CD4-positive, alpha-beta T cell treated with Interferon alpha-2 for 1 hour (primary cell): ENCODE data around the gene LRRC61.
"Not testable (repeated sequence)": the region's sequence is repeated elsewhere in the genome, so short reads cannot be mapped to it uniquely, and the experiment has no call there.

Experiments used
- DNase-seq, 2 donors: peaks; one replicate each; pipeline ENCODE4 v3.0.0-alpha.2; 2020 to 2022

The LRRC61 gene

DNA sequence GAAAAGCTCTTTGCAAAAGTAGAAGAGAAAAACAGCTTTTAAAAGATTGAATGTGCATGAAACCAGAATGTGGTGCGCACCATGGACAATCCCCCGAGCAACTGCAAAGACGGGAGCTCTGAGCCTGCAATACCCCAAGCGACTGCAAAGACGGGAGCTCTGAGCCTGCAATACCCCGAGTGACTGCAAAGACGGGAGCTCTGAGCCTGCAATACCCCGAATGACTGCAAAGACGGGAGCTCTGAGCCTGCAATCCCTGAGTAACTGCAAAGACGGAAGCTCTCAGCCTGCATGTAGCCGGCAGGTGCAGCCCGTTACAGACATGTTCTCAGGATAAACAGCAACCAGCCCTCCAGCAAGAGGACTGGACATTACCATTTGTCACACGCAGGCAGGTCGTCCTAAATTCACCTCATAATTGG is 62.2 kb downstream of the LRRC61 start:
- no peak for DNase-seq

DNA sequence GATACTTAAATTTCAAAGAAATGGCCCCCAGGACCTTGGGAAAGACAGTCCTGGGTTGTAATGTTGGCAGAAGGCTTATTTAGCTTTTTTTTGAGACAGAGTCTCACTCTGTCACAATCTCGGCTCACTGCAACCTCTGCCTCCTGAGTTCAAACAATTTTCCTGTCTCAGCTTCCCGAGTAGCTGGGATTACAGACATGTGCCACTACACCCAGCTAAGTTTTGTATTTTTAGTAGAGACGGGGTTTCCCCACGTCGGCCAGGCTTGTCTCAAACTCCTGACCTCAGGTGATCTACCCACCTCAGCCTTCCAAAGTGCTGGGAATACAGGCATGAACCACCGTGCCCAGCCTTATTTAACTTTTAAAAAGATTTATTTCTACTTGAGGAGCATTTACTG is 62.7 kb downstream of the LRRC61 start:
- not testable (repeated sequence) for DNase-seq
